HG03571 (cell line): ENCODE results near the gene C10orf67.
"Not testable (repeated sequence)": the region's sequence is repeated elsewhere in the genome, so short reads cannot be mapped to it uniquely, and the experiment has no call there.

ENCODE experiments used
- ATAC-seq: cut with Tn5 transposase; IDR thresholded peaks from one replicate; pipeline ENCODE4 v1.9.1; 2021; ENCODE audit not compliant: unreplicated experiment

The C10orf67 gene

DNA sequence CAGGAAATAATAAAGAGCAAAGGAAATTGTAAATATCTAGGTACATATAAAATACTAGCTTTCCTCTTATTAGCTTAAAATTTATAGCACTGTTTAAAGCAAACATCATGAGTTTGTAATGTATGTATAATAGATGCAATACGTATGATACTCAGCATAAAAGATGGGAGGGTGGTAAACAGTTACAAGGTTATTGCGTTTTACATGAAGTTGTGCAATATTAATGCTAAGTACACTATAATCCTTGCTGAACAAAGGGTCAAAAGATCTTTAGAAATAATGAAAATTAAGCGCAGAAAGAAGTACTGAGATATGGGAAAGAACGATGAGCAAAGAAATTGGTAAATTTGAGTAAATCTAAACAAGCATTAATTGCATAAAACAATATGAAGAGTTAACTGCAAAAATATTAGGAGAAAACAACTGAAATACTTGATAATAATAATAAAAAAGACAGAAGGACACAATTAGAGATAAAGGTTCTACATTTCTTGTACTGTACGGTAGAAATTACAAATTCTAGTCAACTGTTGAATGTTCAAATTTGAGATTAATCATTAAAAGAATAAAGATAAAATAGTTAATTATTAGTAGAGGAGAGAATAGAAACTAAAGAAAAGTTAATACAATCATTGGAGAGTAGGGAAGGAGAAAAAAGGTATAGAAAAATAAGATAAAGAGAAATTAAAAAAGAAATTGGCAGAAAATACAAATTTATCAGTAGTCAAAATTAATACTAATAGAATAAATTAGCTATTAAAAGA is 17.9 kb downstream of the C10orf67 start:
- no peak for ATAC-seq

DNA sequence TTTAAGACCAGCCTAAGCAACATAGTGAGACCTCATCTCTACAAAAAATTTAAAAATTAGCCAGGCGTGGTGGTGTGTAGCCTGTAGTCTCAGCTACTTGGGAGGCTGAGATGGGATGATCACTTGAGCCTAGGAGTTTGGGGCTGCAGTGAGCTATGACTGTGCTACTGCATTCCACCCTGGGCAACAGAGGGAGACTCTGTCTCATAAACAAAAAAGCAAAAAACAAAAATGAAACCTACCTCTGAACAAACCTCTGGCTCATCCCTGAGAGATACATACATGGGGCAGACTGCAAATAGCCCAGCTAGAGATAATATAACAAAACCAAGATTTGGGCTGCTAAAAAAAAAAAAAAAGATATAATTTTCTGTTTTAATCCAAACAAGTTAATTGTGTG is 19.5 kb downstream of the C10orf67 start:
- peak; percentile 89 for ATAC-seq

DNA sequence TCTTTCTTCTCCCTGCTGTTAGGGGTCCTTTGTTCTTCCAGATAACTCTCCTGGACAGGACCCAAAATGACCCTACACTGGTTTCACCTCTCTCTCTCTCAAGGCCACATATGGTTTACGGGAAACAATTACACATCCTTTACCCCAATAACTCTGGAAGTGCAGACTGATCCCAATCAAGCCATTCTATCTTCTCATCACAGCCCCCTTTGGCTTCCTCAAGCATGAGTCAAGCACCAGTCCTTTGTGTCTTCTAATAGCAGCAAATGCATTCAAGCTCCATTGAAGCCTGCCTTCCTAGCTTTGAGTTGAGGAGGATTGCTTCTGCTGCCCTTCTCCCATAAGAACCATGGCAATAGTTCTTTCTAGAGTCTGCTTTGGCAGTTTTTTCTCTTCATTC is 20.2 kb downstream of the C10orf67 start:
- ATAC-seq, result no peak

DNA sequence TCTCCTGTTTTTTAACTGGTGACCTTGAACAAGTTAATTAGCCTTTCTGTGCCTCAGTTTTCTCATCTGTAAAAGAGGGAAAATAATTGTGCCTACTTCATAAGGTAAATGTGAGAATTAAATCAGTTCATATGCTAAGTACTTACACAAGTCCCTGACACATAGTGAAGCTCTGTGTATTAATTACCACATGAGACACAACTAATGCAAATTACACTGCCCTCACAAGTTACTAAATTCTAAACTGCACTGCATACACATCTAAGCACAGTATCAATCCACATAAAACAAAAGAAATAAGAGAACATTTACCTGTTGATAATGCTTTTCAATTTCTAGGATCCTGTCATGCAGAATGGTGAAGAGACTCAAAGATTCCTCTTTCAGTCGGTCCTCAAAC is 22.5 kb downstream of the C10orf67 start:
- ATAC-seq, result no peak

DNA sequence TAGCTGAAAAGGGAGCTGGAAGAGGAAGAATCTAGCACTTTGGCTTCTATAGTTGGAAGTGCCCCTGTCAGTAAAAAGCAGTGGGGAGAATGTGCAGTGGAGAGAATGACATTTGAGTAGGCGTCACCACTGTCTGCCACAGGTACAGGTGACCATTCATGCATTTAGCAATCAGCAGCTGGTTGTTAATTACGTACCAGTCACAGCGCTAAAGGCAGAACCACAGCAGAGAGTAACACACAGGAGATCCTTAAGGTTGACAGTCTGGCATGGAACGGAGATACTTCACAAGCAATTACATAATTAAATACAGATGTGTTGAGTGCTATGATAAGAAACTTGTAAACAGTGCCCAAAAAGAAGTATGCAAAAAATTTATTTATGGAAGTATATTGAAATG is 24.8 kb downstream of the C10orf67 start:
- no peak for ATAC-seq

DNA sequence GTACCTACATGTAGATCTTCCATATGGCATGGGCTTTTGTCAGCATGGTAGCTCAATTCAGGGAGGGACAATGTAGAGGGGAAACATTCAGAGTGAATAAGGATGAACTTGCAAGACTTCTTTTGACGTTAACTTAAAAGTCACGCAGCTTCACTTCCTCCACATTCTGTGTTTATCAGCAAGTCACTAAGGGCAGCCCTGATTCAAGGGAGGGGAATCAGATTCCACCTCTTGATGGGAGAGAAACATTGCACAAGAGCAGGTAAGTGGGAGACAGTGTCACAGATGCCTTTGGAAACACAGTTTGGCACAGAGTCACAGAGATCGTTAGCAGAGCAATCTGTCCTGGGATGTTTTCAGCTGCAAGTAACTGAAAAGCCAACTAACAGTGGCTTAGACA is 26.2 kb downstream of the C10orf67 start:
- no peak for ATAC-seq

DNA sequence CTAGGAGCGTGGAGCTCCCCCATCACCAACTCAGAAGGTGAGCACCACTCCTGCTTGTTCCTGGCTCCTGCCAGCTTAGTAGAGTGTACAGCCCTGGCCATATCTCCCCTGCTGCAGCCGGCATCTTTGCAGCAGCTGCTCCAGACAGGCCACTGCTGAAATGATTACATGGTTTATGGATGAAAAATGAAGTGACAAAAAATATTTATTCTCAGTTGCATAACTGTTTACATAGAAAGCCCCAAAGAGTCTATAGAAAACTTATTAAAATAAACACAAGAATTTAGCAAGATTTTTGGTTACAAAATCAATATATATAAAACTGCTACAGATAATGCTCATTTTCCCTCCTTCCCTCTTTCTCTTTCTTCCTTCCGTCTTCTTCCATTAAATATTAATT is 27.2 kb downstream of the C10orf67 start:
- no peak for ATAC-seq

DNA sequence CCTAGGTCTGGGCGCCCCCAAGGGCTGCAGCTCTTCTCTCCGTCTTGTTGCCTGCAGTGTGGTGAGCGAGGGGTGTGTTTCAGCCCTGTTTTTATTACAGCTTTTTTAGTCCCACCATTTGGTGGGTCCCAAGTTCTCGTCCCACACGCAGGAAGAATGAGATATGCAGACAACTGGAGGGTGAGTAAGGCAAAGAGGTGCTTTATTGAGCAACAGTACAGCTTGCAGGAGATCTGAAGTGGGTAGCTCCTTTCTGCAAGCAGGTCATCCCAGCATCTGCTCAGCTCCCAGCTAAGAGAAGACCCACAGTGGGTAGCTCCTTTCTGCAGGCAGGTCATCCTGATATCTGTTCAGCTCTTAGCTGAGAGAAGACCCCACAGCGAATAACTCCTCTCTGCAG is 28.2 kb downstream of the C10orf67 start:
- ATAC-seq, result no peak

DNA sequence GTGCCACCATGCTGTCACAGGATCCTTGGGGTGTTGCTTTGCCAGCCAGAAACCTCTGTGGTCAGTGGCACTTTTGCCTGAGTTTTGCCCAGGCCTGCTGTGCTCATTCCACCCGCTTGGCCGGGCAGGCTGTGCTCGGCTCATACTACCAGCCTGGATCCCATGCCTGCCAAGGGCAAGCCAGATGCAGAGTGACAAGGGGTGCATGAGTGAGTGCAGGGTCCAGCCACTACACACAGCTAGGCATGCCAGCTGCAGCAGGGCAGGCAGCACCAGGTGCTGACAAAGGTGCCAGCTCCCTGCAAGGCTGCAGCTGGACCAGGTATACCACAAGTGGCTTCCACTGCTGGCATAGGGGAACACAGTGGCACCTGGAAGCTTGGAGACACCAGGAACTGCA is 28.6 kb downstream of the C10orf67 start:
- no peak for ATAC-seq

DNA sequence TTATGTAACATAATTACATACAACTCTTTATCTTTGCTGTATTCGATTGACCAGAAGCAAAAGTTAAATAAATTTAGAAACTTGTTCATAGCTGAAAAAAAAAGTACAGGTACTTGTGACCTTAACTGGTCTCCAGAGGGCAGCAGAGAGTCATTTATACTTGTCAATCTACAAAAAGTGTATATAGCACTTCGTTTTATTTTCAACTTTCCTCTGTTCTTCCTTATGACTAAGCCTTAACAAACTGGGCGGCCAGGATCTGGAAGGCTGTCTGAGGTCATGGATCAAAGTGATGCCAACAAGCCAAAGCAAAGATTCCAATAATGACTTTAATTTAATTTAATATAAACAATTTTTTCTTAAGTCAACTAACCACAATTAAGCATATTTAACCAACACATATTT is 29.8 kb downstream of the C10orf67 start:
- no peak for ATAC-seq

DNA sequence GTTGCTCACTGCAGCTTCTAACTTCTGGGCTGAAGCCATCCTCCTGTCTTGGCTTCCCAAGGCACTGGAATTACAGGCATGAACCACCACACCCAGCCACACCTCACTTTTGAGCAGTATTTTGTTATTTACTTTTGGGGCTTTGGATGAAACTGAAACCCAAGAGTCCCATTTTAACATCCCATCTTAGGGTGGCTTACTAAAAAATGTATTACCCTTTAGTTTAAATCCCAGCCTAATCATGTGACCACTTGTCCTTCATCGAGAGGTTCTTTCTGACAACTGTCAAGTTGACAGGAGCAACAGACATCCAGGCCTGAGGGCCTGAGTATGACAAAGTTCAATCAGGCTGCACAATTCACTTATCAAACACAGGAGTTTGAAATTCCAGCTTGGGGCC is 33.6 kb downstream of the C10orf67 start:
- ATAC-seq, result no peak

DNA sequence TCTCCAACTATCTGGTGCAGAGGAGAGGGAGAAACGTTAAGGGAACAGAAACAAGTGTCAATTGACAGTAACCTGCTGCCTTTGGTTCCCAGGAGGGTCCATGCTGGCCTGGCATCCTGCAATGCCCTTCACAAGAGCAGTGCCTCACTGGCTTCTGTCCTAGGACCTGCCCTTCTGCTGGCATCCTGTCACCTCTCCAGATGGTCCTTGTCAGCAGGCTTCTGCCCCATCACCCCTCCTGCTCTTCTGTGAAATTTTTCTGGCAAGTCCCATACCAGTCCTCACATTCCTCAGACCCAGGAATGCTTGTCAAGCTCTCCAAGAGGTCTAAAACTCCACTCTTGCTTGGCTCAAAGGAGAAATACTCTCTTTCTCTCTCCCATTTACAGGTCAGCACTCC is 34.2 kb downstream of the C10orf67 start:
- no peak for ATAC-seq

DNA sequence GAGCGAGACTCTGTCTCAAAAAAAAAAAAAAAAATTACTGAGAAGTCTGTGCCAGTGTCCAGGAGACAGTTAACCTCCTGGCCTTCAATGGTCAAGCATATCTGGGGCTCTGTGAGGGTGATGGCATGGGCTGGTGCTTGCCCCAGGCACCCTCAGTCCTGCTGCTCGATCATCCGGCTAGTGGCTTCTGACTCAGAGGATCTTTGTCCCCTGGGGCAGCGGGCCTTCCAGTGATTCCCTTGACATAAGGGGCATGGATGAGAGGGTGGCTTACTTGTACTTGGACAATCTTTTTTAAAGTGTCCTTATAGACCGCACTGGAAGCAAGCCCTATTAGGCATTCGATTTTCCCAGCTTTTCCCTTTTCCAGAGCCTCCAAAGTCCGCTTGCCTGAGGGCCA is 44.6 kb downstream of the C10orf67 start:
- not testable (repeated sequence) for ATAC-seq

DNA sequence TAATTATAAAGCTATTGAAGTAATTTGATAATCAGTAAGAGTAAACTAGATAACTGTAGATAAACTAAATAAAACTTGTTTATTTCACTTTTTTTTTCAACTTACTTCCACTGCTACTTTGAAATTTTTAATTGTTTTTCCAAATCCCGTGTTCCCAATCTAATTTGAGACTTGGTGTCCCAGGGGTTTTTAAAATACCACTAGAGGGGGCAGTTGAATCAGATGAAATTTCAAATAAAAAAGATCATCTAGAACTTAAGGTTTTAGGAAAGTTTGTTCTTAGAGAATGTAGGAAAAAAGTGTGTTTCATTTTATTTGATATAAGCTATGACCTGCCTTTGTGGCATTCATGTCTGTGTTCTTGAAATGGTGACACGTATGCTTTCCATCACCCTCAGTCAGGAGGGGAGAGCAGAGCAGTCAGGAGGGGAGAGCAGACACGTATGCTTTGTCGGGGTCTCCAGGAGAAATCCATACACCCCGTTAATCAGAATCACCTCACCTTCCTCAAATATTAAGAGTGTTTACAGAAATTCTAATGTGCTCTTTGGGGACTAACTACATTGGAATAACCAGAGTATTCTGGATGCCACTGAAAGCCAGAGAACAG is 49.9 kb downstream of the C10orf67 start:
- ATAC-seq, result no peak

DNA sequence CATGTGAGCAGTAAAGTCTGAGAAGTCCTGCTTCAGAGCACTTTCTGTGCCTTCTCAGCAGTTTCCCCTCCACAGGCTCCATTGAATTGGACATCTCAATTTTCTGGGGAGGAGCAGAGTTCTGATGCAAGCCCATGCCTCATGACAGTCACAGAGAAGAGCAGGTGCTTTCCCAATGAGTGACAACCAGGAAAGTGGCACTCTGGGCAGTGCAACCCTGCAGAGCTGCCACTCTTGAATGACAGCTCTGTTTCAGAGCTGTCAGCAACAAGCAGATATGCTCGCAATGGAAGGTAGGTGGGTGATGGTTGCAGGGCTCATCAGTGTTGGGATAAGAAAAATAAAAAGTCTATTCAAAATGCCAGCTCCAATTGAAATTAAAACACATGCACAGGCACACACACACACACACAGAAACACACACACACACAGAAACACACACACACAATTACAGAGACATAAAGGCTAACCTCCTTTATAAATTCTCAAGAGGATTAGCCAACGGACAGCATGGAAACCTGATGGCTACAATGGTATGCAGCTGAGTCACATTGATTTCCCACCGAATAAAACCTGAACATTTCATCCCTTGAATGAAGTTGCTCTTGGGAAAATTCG is 50.5 kb downstream of the C10orf67 start:
- no peak for ATAC-seq

DNA sequence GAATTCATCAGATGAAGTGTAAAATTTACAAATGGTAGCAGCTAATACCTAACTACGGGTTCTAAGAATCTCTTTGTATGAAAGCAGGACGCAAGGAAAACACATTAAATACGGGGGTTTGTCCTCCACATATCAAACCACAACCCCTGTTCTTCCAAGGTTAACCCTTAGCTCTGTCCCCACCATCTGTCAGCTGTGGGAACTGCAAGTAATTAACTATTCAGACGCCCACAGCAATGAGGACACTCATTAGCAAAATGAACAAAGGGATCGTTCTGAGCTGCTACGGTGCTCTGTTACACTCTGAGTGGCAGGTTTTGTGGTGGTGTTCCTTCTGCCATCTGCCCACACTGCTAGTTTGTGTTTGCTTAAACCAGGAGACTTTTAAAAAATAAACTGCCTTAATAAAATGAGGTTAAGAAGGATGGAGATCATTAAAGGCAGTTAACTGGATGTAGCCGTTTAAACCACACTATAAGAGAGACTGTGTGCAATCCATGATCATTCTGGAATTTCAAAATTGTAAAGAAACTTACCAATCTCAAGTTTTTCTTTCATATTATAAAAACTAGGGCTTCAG is 51.4 kb downstream of the C10orf67 start:
- ATAC-seq, result no peak

DNA sequence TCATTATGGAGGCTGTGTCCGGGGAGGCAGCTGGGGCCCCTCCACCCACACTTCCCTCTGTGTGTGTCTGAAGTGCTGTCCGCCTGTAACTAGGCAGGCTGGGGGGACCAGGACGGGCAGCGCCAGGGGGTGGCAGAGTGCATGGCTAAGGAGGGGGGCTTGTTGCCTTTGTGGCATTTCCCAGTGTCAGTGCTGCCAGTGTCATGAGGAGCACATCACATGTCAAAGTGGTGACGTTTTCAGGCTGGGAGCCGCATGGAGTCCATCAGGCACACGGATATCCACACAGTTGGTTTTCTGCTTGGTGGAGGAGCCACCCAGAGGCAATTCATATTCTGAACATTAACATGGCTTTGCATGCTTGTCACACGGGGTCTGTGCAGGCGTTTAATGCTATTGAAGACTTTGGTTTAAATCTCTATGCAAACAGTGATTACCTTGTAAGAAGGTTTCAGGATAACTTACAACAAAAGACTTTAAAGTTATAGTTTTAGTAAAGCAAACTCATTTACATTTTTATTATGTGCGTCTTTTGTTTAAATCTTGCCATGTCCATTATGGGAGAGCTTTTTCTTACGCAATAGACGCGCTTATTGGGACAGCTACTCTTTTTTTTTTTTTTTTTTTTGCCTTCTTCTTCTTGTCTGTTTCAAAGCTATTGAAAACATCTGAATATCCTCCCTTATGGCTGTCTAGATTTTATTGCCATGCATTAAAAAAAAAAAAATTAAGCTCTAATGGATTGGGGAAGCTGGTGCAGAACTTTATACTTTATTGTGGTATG is 52.9 kb downstream of the C10orf67 start:
- no peak for ATAC-seq

DNA sequence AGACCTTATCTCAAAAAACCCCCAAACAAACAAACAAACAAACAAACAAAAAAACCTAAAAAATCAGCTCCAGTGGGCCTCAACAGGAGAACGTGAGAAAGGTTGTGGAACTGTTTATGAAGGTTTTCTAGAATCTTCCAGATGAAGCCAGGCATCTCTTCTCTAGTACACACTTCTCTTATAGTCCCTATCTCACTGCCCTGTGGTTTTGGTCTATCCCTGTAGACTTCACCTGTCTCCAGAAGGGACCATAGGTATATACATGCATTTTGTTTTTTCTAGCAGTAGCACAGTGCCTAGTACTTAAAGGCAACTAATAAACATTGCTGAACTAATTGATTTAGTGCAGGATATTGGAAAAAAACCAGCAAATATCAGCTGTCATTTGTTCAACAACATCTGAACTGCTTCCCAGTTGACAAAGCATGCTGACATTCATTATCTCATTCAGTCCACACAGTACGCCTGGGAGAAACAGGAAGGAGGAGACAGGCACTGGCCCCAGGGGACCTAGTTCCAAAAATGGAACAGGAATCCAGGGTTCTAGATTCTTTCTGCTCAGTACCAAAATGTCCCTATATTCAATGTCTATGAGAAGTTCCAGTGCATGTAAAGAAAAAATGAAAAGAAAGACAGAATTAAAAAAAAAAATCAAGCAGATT is 59.8 kb downstream of the C10orf67 start:
- ATAC-seq, result no peak

DNA sequence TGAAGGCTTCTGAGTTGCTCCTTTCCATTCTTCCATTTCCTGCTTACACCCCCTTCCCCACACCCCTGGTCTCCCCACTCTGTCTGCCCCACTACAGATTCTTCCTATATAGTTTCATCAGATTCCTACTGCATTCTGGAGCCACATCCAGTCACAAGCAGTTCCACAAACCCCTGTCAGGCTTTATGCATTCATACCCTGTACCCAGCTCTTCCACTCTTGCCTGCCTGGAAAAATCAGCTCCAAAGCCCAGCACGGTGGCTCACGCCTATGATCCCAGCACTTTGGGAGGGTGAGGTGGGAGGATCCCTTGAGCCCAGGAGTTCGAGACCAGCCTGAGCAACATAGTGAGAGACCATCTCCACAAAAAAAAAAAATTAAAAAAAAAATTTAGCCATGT is 60.4 kb downstream of the C10orf67 start:
- ATAC-seq, result no peak

DNA sequence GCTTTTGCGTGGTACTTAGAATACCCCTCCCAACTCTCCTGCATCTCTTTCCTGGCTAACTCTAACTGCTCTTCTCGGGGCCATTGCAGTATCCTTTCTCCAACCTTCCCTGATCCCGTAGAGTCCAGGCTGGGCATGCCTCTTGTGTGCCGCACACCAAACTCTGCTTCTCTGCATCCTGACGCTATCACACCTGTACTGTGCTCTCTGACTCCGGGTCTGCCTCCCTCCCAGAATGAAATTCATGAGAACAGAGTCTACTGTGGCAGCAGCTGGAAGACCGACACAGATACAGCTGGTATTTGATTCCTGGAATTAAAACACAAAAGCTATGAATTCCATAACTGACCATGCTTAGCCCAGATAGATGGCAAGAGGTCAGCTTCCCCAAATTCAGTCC is 60.9 kb downstream of the C10orf67 start:
- ATAC-seq, result no peak

DNA sequence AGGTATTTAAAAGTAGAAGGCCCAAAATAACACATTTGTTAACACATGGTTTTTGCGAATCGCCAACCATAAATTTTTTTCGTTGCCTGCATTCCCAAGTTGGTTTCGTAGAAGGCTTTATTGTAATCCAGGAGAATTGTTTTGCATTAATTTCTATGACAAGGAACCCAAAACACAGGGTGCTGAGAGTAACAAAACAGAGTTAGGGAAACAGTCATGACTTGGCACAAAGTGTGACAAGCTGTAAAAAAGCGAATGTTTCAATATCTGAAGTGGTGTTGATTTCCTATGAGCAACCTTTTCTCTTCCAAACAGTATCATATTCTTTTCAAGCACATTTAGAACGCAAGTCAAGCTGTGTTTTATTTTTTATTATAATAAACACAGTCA is 63.6 kb downstream of the C10orf67 start:
- ATAC-seq, result no peak
